ENCODE data around the gene TPTE. TPM values are rescaled to one million over a fixed set of nuclear protein-coding genes. Genes with fewer than 3 reads are reported as not detected.
"Not testable (repeated sequence)": the region's sequence is repeated elsewhere in the genome, so short reads cannot be mapped to it uniquely, and the experiment has no call there.

The TPTE gene
- total and polyA plus RNA-seq, 2 of the 8 experiments (the other 6 are each of a cell fraction or from before 2014, with no cell fraction given) = not detected

DNA sequence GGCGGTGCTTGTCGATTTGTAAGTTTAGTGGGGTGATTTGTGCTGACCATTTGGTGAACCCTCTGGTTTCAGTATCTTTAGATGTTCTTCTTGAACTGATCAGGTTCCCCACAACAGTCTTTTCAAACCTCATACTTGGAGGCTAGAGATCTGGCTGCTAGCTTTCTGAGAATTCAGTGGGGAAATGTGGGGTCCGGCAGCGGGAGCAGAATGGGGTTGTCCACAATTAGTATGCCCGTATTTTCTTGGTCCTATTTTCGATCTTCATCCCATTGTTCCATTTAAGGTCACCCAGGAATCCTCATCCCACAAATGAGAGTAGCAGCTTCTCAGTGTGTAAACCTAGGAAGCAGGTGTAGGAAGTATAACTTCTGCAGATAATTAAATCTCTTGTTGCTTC is 10.3 kb upstream of the TPTE start (continued):
- TF ChIP-seq TEAD4 (IDR thresholded peaks at IDR 0.05; ENCODE audit: low read depth, low read length) (no peak), ASH2L (IDR thresholded peaks at IDR 0.05; ENCODE audit: low read length) (no peak), KDM5A (IDR thresholded peaks at IDR 0.05; ENCODE audit: low read length) (no peak), PHF8 (conservative IDR thresholded peaks at IDR 0.05; ENCODE audit: low read depth, low read length) (no peak)

DNA sequence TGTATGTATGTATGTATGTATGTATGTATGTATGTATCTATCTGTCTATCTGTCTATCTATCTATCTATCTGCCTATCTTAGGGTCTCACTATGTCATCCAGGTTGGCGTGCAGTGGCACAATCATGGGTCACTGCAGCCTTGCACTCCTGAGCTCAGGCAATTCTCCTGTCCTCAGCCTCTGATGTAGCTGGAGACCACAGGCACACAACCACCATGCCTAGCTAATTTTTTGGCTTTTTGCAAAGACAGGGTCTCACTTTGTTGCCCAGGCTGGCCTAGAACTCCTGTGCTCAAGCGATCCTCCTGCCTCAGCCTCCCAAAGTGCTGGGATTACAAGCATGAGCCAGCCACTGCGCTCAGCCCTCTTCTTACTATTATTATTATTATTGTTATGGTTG is 4.5 kb upstream of the TPTE start:
- DNase-seq (ENCODE audit: low read depth in 1 of 2, low spot score in 2 of 2); H2BK5ac ChIP-seq (ENCODE audit: low read depth, low read length): not testable (repeated sequence)
- H3K9me3 ChIP-seq (ENCODE audit: insufficient read depth in 2 of 2, low read depth in 1 of 2, low read length in 1 of 2) = peaks cover 56 to 70% of the 10 kb centered on the region in 2 experiments

More for the DNA sequence above, 4.5 kb upstream of the TPTE start:
- H4K20me1 ChIP-seq (replicated peaks in 1 of 2; ENCODE audit: control insufficient read depth in 1 of 2, insufficient read depth in 2 of 2, low read length in 2 of 2); POLR2A ChIA-PET (ENCODE audit: partially characterized antibody); H3K4ac ChIP-seq (replicated peaks; ENCODE audit: insufficient read length, low read depth, low read length); H3K14ac ChIP-seq (ENCODE audit: insufficient read length); H3K27me3 ChIP-seq (replicated peaks in 1 of 4; ENCODE audit: control insufficient read depth in 3 of 4, extremely low read depth in 1 of 4, insufficient read depth in 3 of 4, low read length in 3 of 4); H4K5ac ChIP-seq (ENCODE audit: insufficient read length, low read depth, low read length); H2AFZ ChIP-seq (ENCODE audit: low read length); H3K79me1 ChIP-seq (ENCODE audit: low read depth, low read length); H3K36me3 ChIP-seq (ENCODE audit: control insufficient read depth in 2 of 4, insufficient read depth in 4 of 4, low read length in 3 of 4); H2AK5ac ChIP-seq (ENCODE audit: low read depth, low read length); H3K18ac ChIP-seq (ENCODE audit: extremely low read depth, low read length); H3K79me2 ChIP-seq (ENCODE audit: control insufficient read depth in 1 of 2, insufficient read depth in 2 of 2, low read length in 2 of 2); H2BK12ac ChIP-seq (ENCODE audit: low read depth, low read length); H4K91ac ChIP-seq (replicated peaks; ENCODE audit: insufficient read length, low read length); H3K56ac ChIP-seq (replicated peaks; ENCODE audit: insufficient read length, low read depth, low read length); FAIRE-seq; H2BK20ac ChIP-seq (ENCODE audit: low read length); H2BK15ac ChIP-seq (ENCODE audit: low read length); H3K4me2 ChIP-seq (ENCODE audit: insufficient read depth in 1 of 2, low read depth in 2 of 2, low read length in 2 of 2); H3K23me2 ChIP-seq (ENCODE audit: low read depth, low read length); H3K4me3 ChIP-seq (ENCODE audit: extremely low read depth in 1 of 4, insufficient read depth in 2 of 4, low read depth in 3 of 4, low read length in 4 of 4); H3K23ac ChIP-seq (ENCODE audit: insufficient read length); H3K27ac ChIP-seq (ENCODE audit: low read depth, low read length); H4K8ac ChIP-seq (ENCODE audit: extremely low read depth, insufficient read depth, low read length); H3K4me1 ChIP-seq (replicated peaks in 1 of 4; ENCODE audit: control insufficient read depth in 3 of 4, insufficient read depth in 4 of 4, low read length in 3 of 4); CTCF ChIA-PET (ENCODE audit: partially characterized antibody); H3K9ac ChIP-seq (replicated peaks in 1 of 4; ENCODE audit: extremely low read depth in 1 of 4, low read depth in 3 of 4, low read length in 3 of 4); H2BK120ac ChIP-seq (replicated peaks; ENCODE audit: low read depth, low read length): not testable (repeated sequence)
- 84% methylated on average over 3 of the region's 3 CpGs; no CpG with 5 or more reads in 1 of the 2 experiments for WGBS, 2 experiments (ENCODE audit: extremely low coverage in 1 of 2, insufficient coverage in 1 of 2, insufficient read length in 1 of 2, insufficient replicate concordance in 2 of 2, low coverage in 1 of 2, low lambda C conversion rate in 2 of 2, missing lambda C conversion rate in 1 of 2)

All from H1 (cell line).